NCI-H2029 treated with DMSO at 0.1 percent for 48 hours (cell line): ENCODE data around the gene IL25.
A peak's percentile ranks its signal among the peaks of the same experiment; 100 is the strongest.
"Not testable (repeated sequence)": the region's sequence is repeated elsewhere in the genome, so short reads cannot be mapped to it uniquely, and the experiment has no call there.

Experiments
- DNase-seq: peaks from one replicate; lab custom pipeline; 2025; lab: John Stamatoyannopoulos, UW

IL25 gene

GRCh38 chr14:23372509-23372908 lies at the start of gene IL25:
IL25 (plus strand) TSS chr14:23372809.
- DNase-seq, result no peak

GRCh38 chr14:23323838-23324454 lies 48.7 kb upstream of the IL25 start:
- no peak for DNase-seq

- DNase-seq, result no peak
Observed at GRCh38 chr14:23324455-23324846, 48.2 kb upstream of the IL25 start.

- DNase-seq, result no peak
Observed at GRCh38 chr14:23324993-23325392, 47.6 kb upstream of the IL25 start.

- not testable (repeated sequence) for DNase-seq
Observed at GRCh38 chr14:23325746-23326145, 46.9 kb upstream of the IL25 start.

- no peak for DNase-seq
Observed at GRCh38 chr14:23326491-23327332, 45.9 kb upstream of the IL25 start.

- peak; percentile 99 for DNase-seq
Observed at GRCh38 chr14:23327947-23328744, 44.5 kb upstream of the IL25 start.

GRCh38 chr14:23335623-23336022 lies 37.0 kb upstream of the IL25 start:
- no peak for DNase-seq

GRCh38 chr14:23339506-23340268 lies 32.9 kb upstream of the IL25 start:
- no peak for DNase-seq

- DNase-seq, result no peak
Observed at GRCh38 chr14:23344481-23344880, 28.1 kb upstream of the IL25 start.

GRCh38 chr14:23345987-23346692 lies 26.5 kb upstream of the IL25 start:
- DNase-seq, result no peak

GRCh38 chr14:23346693-23347405 lies 25.8 kb upstream of the IL25 start:
- DNase-seq, result no peak

- DNase-seq, result no peak
Observed at GRCh38 chr14:23347406-23348296, 25.0 kb upstream of the IL25 start.

GRCh38 chr14:23348297-23348655 lies 24.3 kb upstream of the IL25 start:
- no peak for DNase-seq

GRCh38 chr14:23349156-23349845 lies 23.3 kb upstream of the IL25 start:
- DNase-seq, result no peak

GRCh38 chr14:23351681-23352505 lies 20.7 kb upstream of the IL25 start:
- no peak for DNase-seq

GRCh38 chr14:23352506-23353432 lies 19.8 kb upstream of the IL25 start, which contains the start of gene SLC22A17:
SLC22A17 (minus strand) TSS chr14:23352887.
- DNase-seq, result peak; percentile 95
